IMR-90 (cell line): Measurements from ENCODE around the gene RASSF4. TPM values are rescaled to one million over a fixed set of nuclear protein-coding genes. Genes with fewer than 3 reads are reported as not detected.
A peak's percentile ranks its signal among the peaks of the same experiment; 100 is the strongest.

ENCODE experiments used
- ATAC-seq: fragments of 200-7000 bp; cut with Tn5 transposase; 2 replicates; pipeline ENCODE4 v1.9.1; 2020; ENCODE audit warnings: low read depth, mild to moderate bottlenecking, moderate library complexity
- BruUV-seq: library from RNA; stranded (reverse); fragments of 400-500 nt; replicated peaks from 2 replicates; lab custom pipeline; 2021; lab: Mats Ljungman, UMichigan
- CTCF ChIA-PET: fragments of 300-600 bp; formaldehyde crosslinking; extraction: SDS; loops from one replicate; lab custom pipeline; 2021; ENCODE audit warnings: antibody characterized with exemption; lab: Yijun Ruan, JAX
- POLR2A ChIA-PET: fragments of 300-600 bp; sonication (Branson Sonifier 250); formaldehyde crosslinking; loops from one replicate; lab custom pipeline; 2022; ENCODE audit warnings: antibody characterized with exemption; ENCODE audit not compliant: unreplicated experiment; lab: Charles Lee
- DNase-seq: peaks from one replicate; pipeline ENCODE4 v3.0.0; 2013
- H2AFZ ChIP-seq: replicated peaks from 2 replicates; pipeline ENCODE3; 2013; ENCODE audit warnings: low read length, mild to moderate bottlenecking; ENCODE audit not compliant: poor library complexity
- H2AK5ac ChIP-seq: 2 replicates; pipeline ENCODE4 v1.6.1; 2013; ENCODE audit warnings: low read depth, low read length, inconsistent platforms
- H2AK9ac ChIP-seq: replicated peaks from 2 replicates; pipeline ENCODE3; 2013; ENCODE audit warnings: mild to moderate bottlenecking, low read depth, low read length, moderate library complexity; ENCODE audit not compliant: poor library complexity
- H2BK120ac ChIP-seq: 2 replicates; pipeline ENCODE4 v1.6.1; 2013; ENCODE audit warnings: low read depth, low read length, inconsistent platforms
- H2BK15ac ChIP-seq: 3 replicates; pipeline ENCODE4 v1.6.1; 2013; ENCODE audit warnings: low read depth, low read length, inconsistent platforms
- H2BK20ac ChIP-seq: 2 replicates; pipeline ENCODE4 v1.6.1; 2013; ENCODE audit warnings: low read depth, mild to moderate bottlenecking, inconsistent platforms, low read length, moderate library complexity
- H2BK5ac ChIP-seq: 2 replicates; pipeline ENCODE4 v1.6.1; 2013; ENCODE audit warnings: mild to moderate bottlenecking, low read depth, low read length, inconsistent platforms; ENCODE audit not compliant: poor library complexity, severe bottlenecking
- H3K14ac ChIP-seq: replicated peaks from 2 replicates; pipeline ENCODE4 v1.6.1; 2013; ENCODE audit warnings: low read depth, low read length, inconsistent platforms
- H3K18ac ChIP-seq: 2 replicates; pipeline ENCODE4 v1.6.1; 2013; ENCODE audit warnings: low read depth, low read length, control low read depth
- H3K23ac ChIP-seq: 2 replicates; pipeline ENCODE4 v1.6.1; 2013; ENCODE audit warnings: low read depth, low read length, inconsistent platforms
- H3K27ac ChIP-seq: 2 replicates; pipeline ENCODE4 v1.5.1; 2013; ENCODE audit warnings: mild to moderate bottlenecking, control low read depth, low read length; ENCODE audit not compliant: insufficient read depth
- H3K27me3 ChIP-seq: 2 replicates; pipeline ENCODE4 v1.6.1; 2013; ENCODE audit warnings: low read length; ENCODE audit not compliant: control insufficient read depth, insufficient read depth
- H3K36me3 ChIP-seq: 2 replicates; pipeline ENCODE4 v1.6.1; 2013; ENCODE audit warnings: low read length, mixed read lengths; ENCODE audit not compliant: control insufficient read depth, insufficient read depth
- H3K4ac ChIP-seq: 2 replicates; pipeline ENCODE4 v1.6.1; 2013; ENCODE audit warnings: low read depth, low read length, inconsistent platforms
- H3K4me1 ChIP-seq: 2 replicates; pipeline ENCODE4 v1.6.1; 2013; ENCODE audit warnings: low read length, mixed read lengths; ENCODE audit not compliant: control insufficient read depth, insufficient read depth
- H3K4me2 ChIP-seq: 2 replicates; pipeline ENCODE4 v1.6.1; 2013; ENCODE audit warnings: low read depth, mild to moderate bottlenecking, control low read depth, low read length, moderate library complexity
- H3K4me3 ChIP-seq: 2 replicates; pipeline ENCODE4 v1.5.1; 2013; ENCODE audit warnings: low read depth, mild to moderate bottlenecking, control low read depth, low read length, moderate library complexity; ENCODE audit not compliant: insufficient read depth
- H3K56ac ChIP-seq: 2 replicates; pipeline ENCODE4 v1.6.1; 2013; ENCODE audit warnings: low read length, inconsistent platforms; ENCODE audit not compliant: insufficient read depth; ENCODE audit errors: extremely low read depth
- H3K79me1 ChIP-seq, 2 experiments: 2 replicates each; pipeline ENCODE4 v1.6.1; 2013; ENCODE audit warnings: low read length in 2 of 2, inconsistent platforms in 1 of 2, low read depth in 1 of 2
- H3K9ac ChIP-seq: 2 replicates; pipeline ENCODE4 v1.6.1; 2013; ENCODE audit warnings: low read depth, low read length, control low read depth
- H3K9me1 ChIP-seq: 2 replicates; pipeline ENCODE4 v1.6.1; 2013; ENCODE audit warnings: low read length, inconsistent platforms; ENCODE audit not compliant: insufficient read depth
- H3K9me3 ChIP-seq: 2 replicates; pipeline ENCODE4 v1.6.1; 2013; ENCODE audit warnings: low read length; ENCODE audit not compliant: control insufficient read depth, insufficient read depth
- H4K20me1 ChIP-seq: 2 replicates; pipeline ENCODE4 v1.6.1; 2013; ENCODE audit warnings: low read length, inconsistent platforms; ENCODE audit not compliant: insufficient read depth
- H4K5ac ChIP-seq: 2 replicates; pipeline ENCODE4 v1.6.1; 2013; ENCODE audit warnings: mild to moderate bottlenecking, low read depth, low read length, control low read depth
- H4K8ac ChIP-seq, 2 experiments: 2 replicates each; pipeline ENCODE4 v1.6.1; 2013; ENCODE audit warnings: low read depth in 2 of 2, low read length in 2 of 2, control low read depth in 1 of 2, inconsistent platforms in 1 of 2
- H4K91ac ChIP-seq: 2 replicates; pipeline ENCODE4 v1.6.1; 2013; ENCODE audit warnings: low read depth, low read length, inconsistent platforms; ENCODE audit not compliant: insufficient read depth
- BHLHE40 ChIP-seq: fragments of 150-350 bp; IDR thresholded peaks from 2 replicates; pipeline ENCODE4 v1.6.1; 2016; ENCODE audit warnings: mild to moderate bottlenecking, low read depth, low read length
- CEBPB ChIP-seq: IDR thresholded peaks from 2 replicates; pipeline ENCODE4 v1.6.1; 2012; ENCODE audit warnings: low read depth, low read length, improper control_type of control experiment
- CHD1 ChIP-seq: IDR thresholded peaks from 2 replicates; pipeline ENCODE4 v1.6.1; 2012; ENCODE audit warnings: low read depth, low read length, improper control_type of control experiment
- CTCF ChIP-seq: conservative IDR thresholded peaks from 2 replicates; pipeline ENCODE4 v1.5.1; 2012; ENCODE audit warnings: mild to moderate bottlenecking, low read depth, low read length, improper control_type of control experiment
- FOS ChIP-seq: fragments of 150-350 bp; IDR thresholded peaks from 2 replicates; pipeline ENCODE4 v1.6.1; 2016; ENCODE audit warnings: low read depth, low read length
- MAZ ChIP-seq: IDR thresholded peaks from 2 replicates; pipeline ENCODE4 v1.6.1; 2012; ENCODE audit warnings: low read depth, mild to moderate bottlenecking, low read length, improper control_type of control experiment, moderate library complexity, borderline replicate concordance
- MXI1 ChIP-seq: IDR thresholded peaks from 2 replicates; pipeline ENCODE4 v1.6.1; 2012; ENCODE audit warnings: low read depth, mild to moderate bottlenecking, low read length, moderate library complexity, borderline replicate concordance
- NFE2L2 ChIP-seq: fragments of 150-350 bp; IDR thresholded peaks from 2 replicates; pipeline ENCODE4 v1.6.1; 2016; ENCODE audit warnings: low read depth, mild to moderate bottlenecking, low read length
- POLR2A ChIP-seq: IDR thresholded peaks from 2 replicates; pipeline ENCODE4 v1.6.1; 2012; ENCODE audit warnings: mild to moderate bottlenecking, low read depth, low read length
- RAD21 ChIP-seq: IDR thresholded peaks from 2 replicates; pipeline ENCODE4 v1.6.1; 2012; ENCODE audit warnings: low read length, improper control_type of control experiment
- RCOR1 ChIP-seq: IDR thresholded peaks from 2 replicates; pipeline ENCODE4 v1.6.1; 2012; ENCODE audit warnings: mild to moderate bottlenecking, low read length, improper control_type of control experiment; ENCODE audit not compliant: insufficient replicate concordance
- RFX5 ChIP-seq: IDR thresholded peaks from 2 replicates; pipeline ENCODE4 v1.8.0; 2012; ENCODE audit warnings: low read depth, mild to moderate bottlenecking, low read length, moderate library complexity
- SMC3 ChIP-seq: fragments of 150-350 bp; IDR thresholded peaks from 2 replicates; pipeline ENCODE4 v1.6.1; 2016; ENCODE audit warnings: low read depth, mild to moderate bottlenecking, antibody characterized with exemption, low read length, moderate library complexity
- USF2 ChIP-seq: fragments of 150-350 bp; IDR thresholded peaks from 2 replicates; pipeline ENCODE4 v1.6.1; 2017; ENCODE audit warnings: mild to moderate bottlenecking, antibody characterized with exemption, low read length, low read depth
- WGBS, 2 experiments: methylation state at CpG; one replicate each; pipeline versions ENCODE4 v1.1.5 to v1.1.7; 2013; ENCODE audit warnings: missing lambda C conversion rate in 2 of 2; ENCODE audit not compliant: insufficient read length in 1 of 2; ENCODE audit errors: extremely low coverage in 2 of 2; 5-methylcytosine and 5-hydroxymethylcytosine counted together
- dilution Hi-C: fragments of 300-500 bp; cut with HindIII; formaldehyde crosslinking; loops from one replicate; pipeline ENCODE4 v1.14.3; 2018; ENCODE audit warnings: low sequenced_read_pairs; ENCODE audit not compliant: unreplicated experiment
- in situ Hi-C: fragments of 300-500 bp; cut with MboI; formaldehyde crosslinking; loops from 3 replicates; pipeline ENCODE4 v1.14.3; 2019; ENCODE audit warnings: low sequenced_read_pairs, inconsistent platforms, mixed read lengths
- intact Hi-C: fragments of 100-400 bp; cut with micrococcal nuclease; formaldehyde crosslinking; loops from 2 replicates; pipeline ENCODE4 v1.10.0; 2022
- polyA plus RNA-seq, 3 experiments: library from polyadenylated mRNA; depleted of rRNA; stranded (reverse); fragments of >200 nt; gene quantifications; 2 replicates each; pipeline ENCODE4 v1.2.3, GENCODE V29; 2012; ENCODE audit warnings: low replicate concordance in 1 of 3
- total RNA-seq: library from RNA; depleted of rRNA; stranded (reverse); fragments of >200 nt; gene quantifications from 2 replicates; pipeline ENCODE4 v1.2.3, GENCODE V29; 2012

RASSF4 gene
- total and polyA plus RNA-seq, 2 of the 4 experiments (the other 2 are of a cell fraction): 5.9 to 8.6 TPM

- CTCF ChIA-PET: interaction anchor here (0.6 to 2.0 kb wide), 3 partner anchors 34 to 379 kb away, joined by 3 to 7 read pairs (median 3); no protein-coding TSS in a partner anchor
- 0 out of 2 replicates have a peak overlapping the region, but pooled peaks have one; percentile 36 for H2BK20ac ChIP-seq
- peaks cover 6% of the 10 kb centered on the region; the same call in 1 of the 2 replicates for H3K36me3 ChIP-seq
- peak overlapping the region; percentile 13; the same call in 1 of the 2 replicates for H3K18ac ChIP-seq
- no peak overlapping the region for H3K4me3 ChIP-seq
- dilution Hi-C loops (no loop called here), in situ Hi-C loops (no loop called here), intact Hi-C loops (no loop called here)
- H2BK120ac ChIP-seq: 0 out of 2 replicates have a peak overlapping the region, but pooled peaks have one; percentile 2
- H3K27ac ChIP-seq: no peak overlapping the region
- H4K8ac ChIP-seq: peak overlapping the region; percentile 27 to 38; a peak in 3 of 4 replicates
- no peak overlapping the region for H2BK5ac ChIP-seq
- WGBS, 2 experiments: no CpG with 5 or more reads among the region's 8 CpGs
- no peaks in the 10 kb centered on the region for H4K20me1 ChIP-seq
- H3K9me1 ChIP-seq: peaks cover 11% of the 10 kb centered on the region
- H3K14ac ChIP-seq: 0 out of 2 replicates have a peak overlapping the region, but pooled peaks have one; percentile 34
- peaks cover 0 to 12% of the 10 kb centered on the region in 2 experiments; a peak in 1 of 4 replicates for H3K79me1 ChIP-seq
- ATAC-seq (no peak; the same call in 1 of the 2 replicates), DNase-seq (no peak)
- H3K27me3 ChIP-seq: no peaks in the 10 kb centered on the region
- no TSS peak for BruUV-seq
- H2AK9ac ChIP-seq: no peak overlapping the region
- H3K56ac ChIP-seq: no peak overlapping the region
- no peak overlapping the region for H3K9ac ChIP-seq
- peak overlapping the region; percentile 5 for H3K4ac ChIP-seq
- no peak overlapping the region for H3K23ac ChIP-seq
- peaks cover 32% of the 10 kb centered on the region for H3K4me1 ChIP-seq
- H2BK15ac ChIP-seq: 0 out of 3 replicates have a peak overlapping the region, but pooled peaks have one; percentile 12
- 0 out of 2 replicates have a peak overlapping the region, but pooled peaks have one; percentile 13 for H4K91ac ChIP-seq
- H3K9me3 ChIP-seq: no peaks in the 10 kb centered on the region
- H2AK5ac ChIP-seq: no peak overlapping the region; the same call in 1 of the 2 replicates
- H3K4me2 ChIP-seq: no peak overlapping the region
- H4K5ac ChIP-seq: no peak overlapping the region; the same call in 1 of the 2 replicates
- POLR2A ChIA-PET: no interaction called here
- no peak overlapping the region for H2AFZ ChIP-seq
- no peak for TF ChIP-seq CHD1
- TF ChIP-seq RAD21: no peak
- TF ChIP-seq RFX5: no peak
- TF ChIP-seq CEBPB: no peak
- TF ChIP-seq POLR2A: no peak
- TF ChIP-seq RCOR1: no peak
- no peak for TF ChIP-seq SMC3
- TF ChIP-seq CTCF: no peak
- no peak for TF ChIP-seq MXI1
- no peak for TF ChIP-seq MAZ
- no peak for TF ChIP-seq BHLHE40
- no peak for TF ChIP-seq NFE2L2
- no peak for TF ChIP-seq FOS
- TF ChIP-seq USF2: no peak
Measured at GRCh38 chr10:44966129-44966815, 6.7 kb downstream of the RASSF4 start.
